HG03097 (cell line): ENCODE measurements around the gene TNK1.

ENCODE experiments used
- ATAC-seq: cut with Tn5 transposase; IDR thresholded peaks from one replicate; pipeline ENCODE4 v1.9.1; 2021; ENCODE audit not compliant: unreplicated experiment, low FRiP score

The TNK1 gene

DNA sequence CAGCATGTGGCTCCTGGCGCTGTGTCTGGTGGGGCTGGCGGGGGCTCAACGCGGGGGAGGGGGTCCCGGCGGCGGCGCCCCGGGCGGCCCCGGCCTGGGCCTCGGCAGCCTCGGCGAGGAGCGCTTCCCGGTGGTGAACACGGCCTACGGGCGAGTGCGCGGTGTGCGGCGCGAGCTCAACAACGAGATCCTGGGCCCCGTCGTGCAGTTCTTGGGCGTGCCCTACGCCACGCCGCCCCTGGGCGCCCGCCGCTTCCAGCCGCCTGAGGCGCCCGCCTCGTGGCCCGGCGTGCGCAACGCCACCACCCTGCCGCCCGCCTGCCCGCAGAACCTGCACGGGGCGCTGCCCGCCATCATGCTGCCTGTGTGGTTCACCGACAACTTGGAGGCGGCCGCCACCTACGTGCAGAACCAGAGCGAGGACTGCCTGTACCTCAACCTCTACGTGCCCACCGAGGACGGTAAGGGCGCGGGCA, 27.4 kb downstream of the TNK1 start:
- no peak for ATAC-seq

GRCh38 chr17:7408863-7409262, 28.0 kb downstream of the TNK1 start:
- ATAC-seq: no peak

GRCh38 chr17:7409716-7410115, 28.8 kb downstream of the TNK1 start:
- no peak for ATAC-seq

- ATAC-seq: no peak
Measured at GRCh38 chr17:7410634-7411426, 29.9 kb downstream of the TNK1 start.

GRCh38 chr17:7411427-7411750, 30.5 kb downstream of the TNK1 start:
- ATAC-seq: no peak

DNA sequence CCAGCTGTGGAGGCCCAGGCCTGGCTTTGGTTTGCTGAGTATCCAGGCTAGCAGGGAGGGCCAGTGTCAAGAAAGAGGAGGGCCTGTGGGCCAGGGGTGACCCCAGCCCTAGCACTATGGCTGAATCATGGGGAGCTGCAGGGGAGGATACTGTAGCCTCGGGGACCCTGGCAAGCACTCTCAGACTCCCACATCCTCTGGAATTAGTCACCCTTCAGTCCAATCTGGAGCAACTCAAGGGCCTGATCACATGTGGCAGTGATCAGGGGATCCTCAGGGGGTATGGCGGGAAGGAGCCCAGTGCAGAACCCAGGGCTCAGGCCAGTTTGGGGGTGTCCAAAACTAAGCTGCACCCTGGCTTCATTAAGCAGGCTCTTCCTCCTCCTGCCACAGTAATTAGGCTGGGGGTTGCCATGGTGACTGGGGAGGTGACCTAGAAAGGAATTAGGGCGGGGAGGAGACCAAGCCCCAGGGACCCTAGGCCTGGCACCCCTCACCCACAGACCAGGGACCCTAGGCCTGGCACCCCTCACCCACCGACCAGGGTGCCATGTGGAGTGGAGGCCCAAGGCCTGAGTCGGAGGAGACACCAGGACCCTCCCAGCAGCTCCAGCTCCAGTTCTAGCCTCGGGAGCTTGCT, 32.6 kb downstream of the TNK1 start:
- ATAC-seq: no peak

GRCh38 chr17:7414837-7415236, 33.9 kb downstream of the TNK1 start:
- ATAC-seq: no peak

- no peak for ATAC-seq
Measured at GRCh38 chr17:7415784-7416183, 34.9 kb downstream of the TNK1 start.

DNA sequence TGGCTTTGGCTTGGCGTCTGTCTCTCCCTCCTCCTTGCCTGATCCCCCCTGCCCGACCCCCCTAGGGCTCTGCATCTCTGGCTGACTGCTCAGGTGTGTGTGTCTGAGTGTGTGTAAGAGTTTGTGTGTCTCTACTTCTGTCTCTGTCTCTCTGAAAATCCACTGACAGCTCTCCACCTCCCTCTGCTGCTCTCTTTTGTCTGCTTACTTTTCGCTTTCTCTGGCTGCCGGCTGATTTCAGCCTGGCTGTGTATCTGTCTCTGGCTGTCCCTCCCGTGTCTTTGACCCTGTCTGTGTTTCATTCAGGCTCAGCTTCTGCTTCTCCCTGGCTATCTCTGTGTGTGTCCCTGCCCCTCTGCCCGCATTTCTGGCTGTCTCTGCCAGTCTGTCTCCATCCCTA, 35.4 kb downstream of the TNK1 start:
- no peak for ATAC-seq

DNA sequence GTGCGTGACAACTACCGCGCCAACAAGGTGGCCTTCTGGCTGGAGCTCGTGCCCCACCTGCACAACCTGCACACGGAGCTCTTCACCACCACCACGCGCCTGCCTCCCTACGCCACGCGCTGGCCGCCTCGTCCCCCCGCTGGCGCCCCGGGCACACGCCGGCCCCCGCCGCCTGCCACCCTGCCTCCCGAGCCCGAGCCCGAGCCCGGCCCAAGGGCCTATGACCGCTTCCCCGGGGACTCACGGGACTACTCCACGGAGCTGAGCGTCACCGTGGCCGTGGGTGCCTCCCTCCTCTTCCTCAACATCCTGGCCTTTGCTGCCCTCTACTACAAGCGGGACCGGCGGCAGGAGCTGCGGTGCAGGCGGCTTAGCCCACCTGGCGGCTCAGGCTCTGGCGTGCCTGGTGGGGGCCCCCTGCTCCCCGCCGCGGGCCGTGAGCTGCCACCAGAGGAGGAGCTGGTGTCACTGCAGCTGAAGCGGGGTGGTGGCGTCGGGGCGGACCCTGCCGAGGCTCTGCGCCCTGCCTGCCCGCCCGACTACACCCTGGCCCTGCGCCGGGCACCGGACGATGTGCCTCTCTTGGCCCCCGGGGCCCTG, 36.3 kb downstream of the TNK1 start:
- no peak for ATAC-seq

DNA sequence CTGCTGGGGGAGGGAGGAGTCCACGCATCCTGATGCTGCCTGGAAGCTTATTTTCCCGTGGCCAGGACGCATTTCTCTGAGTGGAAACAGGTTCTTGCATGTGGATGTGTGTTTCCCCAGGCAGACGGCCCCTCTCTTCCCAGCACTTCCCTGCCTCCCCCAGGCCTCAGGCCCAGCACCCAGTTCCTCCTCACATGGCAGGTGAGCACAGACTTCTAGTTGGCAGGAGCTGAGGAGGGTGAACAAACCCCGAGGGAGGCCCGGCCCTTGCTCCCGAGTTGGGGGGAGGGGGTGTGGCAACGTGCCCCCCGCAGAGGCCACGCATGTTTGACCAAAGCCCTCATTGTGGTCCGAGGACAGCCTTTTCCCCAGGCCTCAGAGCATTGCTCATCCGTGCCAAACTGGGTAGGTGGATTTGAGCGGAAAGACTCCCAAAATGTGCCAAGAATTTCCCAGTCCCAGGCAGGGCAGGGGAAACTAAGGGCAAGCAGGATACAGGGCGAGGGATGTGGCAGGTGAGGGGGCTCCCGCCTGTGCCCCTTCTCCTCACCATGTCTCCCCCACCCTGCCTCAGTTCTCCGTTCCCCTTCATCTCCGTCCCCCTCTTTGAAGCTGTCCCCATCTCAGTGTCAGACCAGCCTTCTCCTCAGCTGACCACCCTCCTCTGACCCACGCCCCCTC, 37.7 kb downstream of the TNK1 start:
- no peak for ATAC-seq

DNA sequence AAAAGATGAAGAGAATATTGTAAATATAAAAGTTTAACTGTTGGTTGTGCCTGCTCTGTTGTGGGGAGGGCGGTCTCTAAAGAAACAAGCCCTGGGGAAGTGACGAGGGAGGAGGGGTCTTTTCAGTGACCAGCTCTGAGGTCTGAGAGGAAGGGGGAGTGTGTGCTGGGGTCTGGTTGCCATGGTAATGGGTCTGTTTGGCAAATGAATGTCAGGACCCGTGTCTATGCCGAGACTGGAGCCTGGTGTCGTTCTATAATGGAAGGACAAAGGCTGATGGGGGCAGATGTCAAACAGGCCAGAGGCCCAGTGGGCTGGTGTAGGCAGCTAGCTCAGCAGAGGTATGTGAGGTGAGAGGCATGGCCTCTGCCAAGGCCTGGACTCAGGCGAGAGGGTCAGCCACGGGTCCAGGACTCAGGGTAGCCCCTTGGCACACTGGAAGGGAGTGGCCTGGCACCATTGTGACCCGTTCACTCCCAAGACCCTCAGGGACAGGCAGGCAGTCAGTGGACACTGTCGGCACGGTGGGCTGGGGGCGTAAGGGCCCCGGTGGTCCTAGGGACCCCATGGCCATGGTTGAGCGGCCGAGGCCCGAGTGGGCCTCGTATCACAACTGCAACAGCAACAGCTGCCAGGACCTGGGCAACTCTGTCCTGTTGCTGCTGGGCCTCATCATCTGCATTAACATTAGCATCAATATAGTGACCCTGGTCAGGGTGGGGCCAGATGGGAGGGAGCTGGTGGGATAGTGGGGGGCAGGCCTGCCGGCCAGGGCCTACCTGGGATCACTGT, 39.1 kb downstream of the TNK1 start, which contains the start of gene SPEM1:
SPEM1 (plus strand) TSS at position 506 of the 792 bp plus-strand sequence; CDS start at position 567, 61 bp downstream.
- no peak for ATAC-seq

GRCh38 chr17:7421186-7421585, 40.3 kb downstream of the TNK1 start:
- no peak for ATAC-seq

DNA sequence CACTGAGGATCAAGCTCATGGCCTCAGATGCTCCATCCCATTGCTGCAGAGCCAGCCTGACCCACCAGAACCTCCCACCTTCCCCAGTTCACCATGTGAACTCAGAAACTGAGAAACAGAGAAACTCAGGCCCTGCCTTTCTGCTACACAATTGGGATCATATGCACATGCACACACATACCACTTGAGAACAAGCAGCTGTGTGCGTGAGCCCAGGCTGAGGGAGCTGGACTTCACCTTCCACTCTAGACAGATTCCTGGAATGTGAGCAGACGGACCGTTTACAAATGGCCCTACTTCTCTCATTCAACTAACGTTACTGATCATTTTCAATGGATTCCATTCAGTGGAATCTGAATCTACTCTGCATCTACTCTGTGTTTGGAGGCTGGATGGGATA, 42.8 kb downstream of the TNK1 start:
- ATAC-seq: no peak

- ATAC-seq: no peak
Measured at GRCh38 chr17:7425316-7425715, 44.4 kb downstream of the TNK1 start, which contains the start of gene SPEM2. Gene SPEM2 (plus strand): TSS chr17:7425616. CDS start chr17:7425689, 73 bp downstream.

GRCh38 chr17:7425756-7426155, 44.9 kb downstream of the TNK1 start:
- ATAC-seq: no peak

DNA sequence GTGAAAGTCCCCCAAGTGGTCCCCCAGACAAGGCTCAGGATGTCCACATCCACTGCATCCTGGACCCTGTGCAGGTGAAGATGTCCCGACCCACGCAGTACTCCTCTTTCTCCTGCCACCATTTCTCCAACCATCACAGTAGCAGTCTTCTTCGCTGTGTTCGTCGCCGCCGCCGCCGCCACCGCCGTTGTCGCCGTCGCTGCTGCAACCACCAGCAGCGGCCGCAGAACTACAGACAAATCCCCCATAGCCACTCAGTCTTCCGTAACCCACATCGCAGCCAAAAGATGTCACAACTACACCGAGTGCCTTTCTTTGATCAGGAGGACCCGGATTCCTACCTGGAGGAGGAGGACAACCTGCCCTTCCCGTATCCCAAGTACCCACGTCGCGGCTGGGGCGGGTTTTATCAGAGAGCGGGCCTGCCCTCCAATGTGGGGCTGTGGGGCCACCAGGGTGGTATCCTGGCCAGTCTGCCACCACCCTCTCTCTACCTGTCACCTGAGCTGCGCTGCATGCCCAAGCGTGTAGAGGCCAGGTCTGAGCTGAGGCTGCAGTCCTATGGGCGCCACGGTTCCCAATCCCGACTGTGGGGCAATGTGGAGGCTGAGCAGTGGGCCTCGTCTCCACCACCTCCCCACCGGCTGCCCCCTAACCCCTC, 45.4 kb downstream of the TNK1 start:
- ATAC-seq: no peak

DNA sequence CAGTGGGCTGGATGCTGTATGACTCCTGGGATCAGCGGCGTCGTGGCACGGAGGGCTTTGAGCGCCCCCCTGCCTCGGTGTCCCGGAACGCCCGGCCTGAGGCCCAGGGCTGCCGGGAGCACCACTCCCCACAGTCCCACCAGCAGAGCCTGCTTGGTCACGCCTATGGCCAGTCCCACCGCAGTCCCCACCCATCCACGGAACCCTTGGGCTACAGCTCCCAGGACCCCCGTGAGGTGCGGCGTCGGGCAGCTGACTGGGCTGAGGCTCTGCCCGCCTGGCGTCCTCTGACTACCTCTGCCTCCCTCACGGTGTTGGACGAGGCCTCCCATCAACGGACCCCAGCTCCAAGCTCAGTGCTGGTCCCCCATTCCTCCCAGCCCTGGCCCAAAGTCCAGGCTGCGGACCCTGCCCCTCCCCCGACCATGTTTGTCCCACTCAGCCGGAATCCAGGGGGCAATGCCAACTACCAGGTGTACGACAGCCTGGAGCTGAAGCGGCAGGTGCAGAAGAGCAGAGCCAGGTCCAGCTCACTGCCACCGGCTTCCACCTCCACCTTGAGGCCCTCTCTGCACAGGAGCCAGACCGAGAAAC, 46.1 kb downstream of the TNK1 start:
- ATAC-seq: no peak

GRCh38 chr17:7427549-7427948, 46.7 kb downstream of the TNK1 start:
- no peak for ATAC-seq
